Brain microvascular endothelial cell (primary cell): ENCODE measurements around the gene CDON.

Experiments
- DNase-seq: peaks from one replicate; pipeline ENCODE4 v3.0.0-alpha.2; 2020
- H3K27ac ChIP-seq: fragments of 250-450 bp; sonication (Bioruptor Pico); 2 replicates; pipeline ENCODE4 v1.5.1; 2020; ENCODE audit warnings: mild to moderate bottlenecking, moderate library complexity
- H3K27me3 ChIP-seq: fragments of 250-450 bp; sonication (Bioruptor Pico); replicated peaks from 2 replicates; pipeline ENCODE4 v1.5.1; 2020; ENCODE audit warnings: mild to moderate bottlenecking
- H3K36me3 ChIP-seq: fragments of 250-450 bp; sonication (Bioruptor Pico); replicated peaks from 2 replicates; pipeline ENCODE4 v1.5.1; 2020; ENCODE audit warnings: mild to moderate bottlenecking
- H3K4me3 ChIP-seq: 2 replicates; pipeline ENCODE4 v1.5.1; 2011; ENCODE audit warnings: low read depth, mild to moderate bottlenecking, control low read depth, low read length, moderate library complexity
- in situ Hi-C: cut with HindIII; loops from 2 replicates; pipeline ENCODE4 v1.10.0; 2017; ENCODE audit warnings: low sequenced_read_pairs, low pct_ligation_motif_present
- TF ChIP-seq, protein P1 (sequence below): IDR thresholded peaks from 2 replicates; pipeline ENCODE4 v1.5.1; 2011; ENCODE audit warnings: low read depth, mild to moderate bottlenecking, moderate library complexity, low read length, control low read depth, inconsistent platforms; ENCODE audit errors: missing control alignments

Gene CDON

GRCh38 chr11:125974284-125974683, 88.4 kb downstream of the CDON start:
- Histone ChIP-seq H3K36me3 (no peaks in the 10 kb centered on the region), H3K4me3 (no peak overlapping the region), H3K27me3 (no peaks in the 10 kb centered on the region), H3K27ac (no peak overlapping the region)
- in situ Hi-C loops, result no loop called here
- TF ChIP-seq, protein P1, sequence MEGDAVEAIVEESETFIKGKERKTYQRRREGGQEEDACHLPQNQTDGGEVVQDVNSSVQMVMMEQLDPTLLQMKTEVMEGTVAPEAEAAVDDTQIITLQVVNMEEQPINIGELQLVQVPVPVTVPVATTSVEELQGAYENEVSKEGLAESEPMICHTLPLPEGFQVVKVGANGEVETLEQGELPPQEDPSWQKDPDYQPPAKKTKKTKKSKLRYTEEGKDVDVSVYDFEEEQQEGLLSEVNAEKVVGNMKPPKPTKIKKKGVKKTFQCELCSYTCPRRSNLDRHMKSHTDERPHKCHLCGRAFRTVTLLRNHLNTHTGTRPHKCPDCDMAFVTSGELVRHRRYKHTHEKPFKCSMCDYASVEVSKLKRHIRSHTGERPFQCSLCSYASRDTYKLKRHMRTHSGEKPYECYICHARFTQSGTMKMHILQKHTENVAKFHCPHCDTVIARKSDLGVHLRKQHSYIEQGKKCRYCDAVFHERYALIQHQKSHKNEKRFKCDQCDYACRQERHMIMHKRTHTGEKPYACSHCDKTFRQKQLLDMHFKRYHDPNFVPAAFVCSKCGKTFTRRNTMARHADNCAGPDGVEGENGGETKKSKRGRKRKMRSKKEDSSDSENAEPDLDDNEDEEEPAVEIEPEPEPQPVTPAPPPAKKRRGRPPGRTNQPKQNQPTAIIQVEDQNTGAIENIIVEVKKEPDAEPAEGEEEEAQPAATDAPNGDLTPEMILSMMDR, result no peak
- no peak for DNase-seq

DNA sequence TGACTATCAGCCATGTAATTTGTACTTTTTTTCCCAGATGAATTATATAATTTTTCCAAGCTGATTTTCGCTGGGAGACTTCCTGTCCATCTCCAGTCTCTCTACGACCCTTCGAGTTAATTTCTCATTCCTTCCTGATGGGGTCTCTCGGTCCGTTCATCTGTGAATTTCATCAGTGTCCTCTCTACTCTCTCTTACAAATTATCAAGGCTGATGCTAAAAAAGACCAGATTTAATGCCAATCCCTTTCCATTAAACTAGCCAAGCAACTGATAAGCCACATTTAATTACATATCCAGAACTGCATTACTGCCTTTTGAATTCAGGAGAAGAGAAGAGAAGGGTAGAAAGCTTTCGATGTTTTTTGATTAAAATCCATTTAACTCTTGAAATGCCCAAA, 91.0 kb downstream of the CDON start:
- DNase-seq, result no peak
- no peaks in the 10 kb centered on the region for H3K36me3 ChIP-seq
- no peak overlapping the region for H3K4me3 ChIP-seq
- no peaks in the 10 kb centered on the region for H3K27me3 ChIP-seq
- in situ Hi-C loops, result no loop called here
- TF ChIP-seq, protein P1, result no peak
- H3K27ac ChIP-seq, result no peak overlapping the region

- DNase-seq, result no peak
- TF ChIP-seq, protein P1, result no peak
- no peaks in the 10 kb centered on the region for H3K27me3 ChIP-seq
- in situ Hi-C loops, result no loop called here
- no peaks in the 10 kb centered on the region for H3K36me3 ChIP-seq
- no peak overlapping the region for H3K27ac ChIP-seq
- H3K4me3 ChIP-seq, result no peak overlapping the region
These were observed 94.3 kb downstream of the CDON start for GRCh38 chr11:125968354-125968753.

DNA sequence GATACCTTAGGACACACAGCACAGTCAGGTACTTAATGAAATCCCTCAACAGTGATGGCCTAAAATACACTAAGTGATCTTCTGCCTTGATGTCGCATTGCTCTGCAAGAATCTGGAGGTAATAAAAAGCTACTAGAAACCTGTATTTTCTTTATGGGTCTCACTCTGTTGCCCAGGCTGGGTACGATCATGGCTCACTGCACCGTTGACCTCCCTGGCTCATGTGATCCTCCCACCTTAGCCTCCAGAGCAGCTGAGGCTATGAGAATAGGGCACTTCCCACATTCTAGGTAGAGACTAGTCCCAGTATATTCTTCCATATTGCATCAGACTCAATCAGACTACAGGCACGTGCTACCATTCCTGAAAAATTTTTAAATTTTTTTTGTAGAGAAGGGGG, 95.2 kb downstream of the CDON start:
- H3K4me3 ChIP-seq, result no peak overlapping the region
- H3K36me3 ChIP-seq, result no peaks in the 10 kb centered on the region
- H3K27me3 ChIP-seq, result no peaks in the 10 kb centered on the region
- no peak for DNase-seq
- H3K27ac ChIP-seq, result no peak overlapping the region
- in situ Hi-C loops, result no loop called here
- TF ChIP-seq, protein P1, result no peak

DNA sequence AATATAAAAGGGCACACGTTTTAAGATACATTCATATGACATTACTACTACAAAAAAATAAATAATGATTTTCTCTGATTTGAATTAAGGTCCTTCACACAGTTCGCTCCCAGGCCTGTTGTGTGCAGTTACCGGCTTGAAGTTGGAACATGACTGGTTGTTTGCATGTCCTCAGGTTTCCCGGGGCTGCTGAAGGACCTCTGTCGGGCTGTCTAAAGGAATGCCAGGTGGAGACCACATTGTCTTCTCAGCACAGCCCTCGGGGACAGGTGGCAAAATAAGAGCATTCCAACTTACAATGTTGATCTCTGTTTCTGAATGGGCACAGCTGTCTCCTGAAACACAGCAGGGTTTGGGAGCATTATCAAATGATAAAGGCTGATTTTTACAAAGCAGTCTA, 101.9 kb downstream of the CDON start:
- in situ Hi-C loops, result no loop called here
- no peak overlapping the region for H3K4me3 ChIP-seq
- no peaks in the 10 kb centered on the region for H3K27me3 ChIP-seq
- H3K36me3 ChIP-seq, result no peaks in the 10 kb centered on the region
- TF ChIP-seq, protein P1, result no peak
- no peak overlapping the region for H3K27ac ChIP-seq
- no peak for DNase-seq

GRCh38 chr11:125959931-125960330, 102.7 kb downstream of the CDON start:
- in situ Hi-C loops, result no loop called here
- TF ChIP-seq, protein P1, result no peak
- DNase-seq, result no peak
- Histone ChIP-seq H3K36me3 (no peaks in the 10 kb centered on the region), H3K27ac (no peak overlapping the region), H3K4me3 (no peak overlapping the region), H3K27me3 (no peaks in the 10 kb centered on the region)
